GM12878 (cell line): ENCODE data around the gene BLOC1S6. TPM values are rescaled to one million over a fixed set of nuclear protein-coding genes. Genes with fewer than 3 reads are reported as not detected.

Experiments
- BHLHE40 ChIP-seq, 2 experiments: fragments of 450-650 bp in 1 of 2; IDR thresholded peaks; 2 replicates each; pipeline ENCODE4 v1.6.1; 2011 to 2017; ENCODE audit warnings: low read depth in 2 of 2, borderline replicate concordance in 1 of 2, improper control_type of control experiment in 1 of 2, low read length in 1 of 2, mild to moderate bottlenecking in 1 of 2
- BMI1 ChIP-seq: fragments of 450-650 bp; IDR thresholded peaks from 2 replicates; pipeline ENCODE4 v1.6.1; 2016; ENCODE audit warnings: mild to moderate bottlenecking, moderate library complexity, borderline replicate concordance
- BRCA1 ChIP-seq: IDR thresholded peaks from 2 replicates; pipeline ENCODE4 v1.6.1; 2011; ENCODE audit warnings: low read depth, low read length, improper control_type of control experiment
- CHD1 ChIP-seq: IDR thresholded peaks from 2 replicates; pipeline ENCODE4 v1.6.1; 2012; ENCODE audit warnings: low read depth, low read length, improper control_type of control experiment
- CREM ChIP-seq: IDR thresholded peaks from 2 replicates; pipeline ENCODE4 v1.6.1; 2014; ENCODE audit warnings: antibody characterized with exemption, low read depth
- FOS ChIP-seq: IDR thresholded peaks from 3 replicates; pipeline ENCODE4 v1.6.1; 2011; ENCODE audit warnings: borderline replicate concordance; ENCODE audit not compliant: insufficient read length; ENCODE audit errors: extremely low read depth
- FOXM1 ChIP-seq: IDR thresholded peaks from 2 replicates; pipeline ENCODE4 v1.6.1; 2012; ENCODE audit warnings: low read depth, mild to moderate bottlenecking, inconsistent platforms, low read length, moderate library complexity
- HDAC2 ChIP-seq: fragments of 200-600 bp; sonication (generic); IDR thresholded peaks from 2 replicates; pipeline ENCODE4 v1.6.1; 2017
- JUNB ChIP-seq: IDR thresholded peaks from 2 replicates; pipeline ENCODE4 v1.6.1; 2016; ENCODE audit warnings: antibody characterized with exemption, mild to moderate bottlenecking
- NFXL1 ChIP-seq: fragments of 450-650 bp; IDR thresholded peaks from 2 replicates; pipeline ENCODE4 v1.6.1; 2017; ENCODE audit warnings: antibody characterized with exemption, mild to moderate bottlenecking, borderline replicate concordance
- NFYA ChIP-seq: IDR thresholded peaks from 2 replicates; pipeline ENCODE4 v1.6.1; 2011; ENCODE audit warnings: low read depth, mild to moderate bottlenecking, low read length, improper control_type of control experiment, borderline replicate concordance
- NR2C2 ChIP-seq: IDR thresholded peaks from 2 replicates; pipeline ENCODE4 v1.6.1; 2011; ENCODE audit warnings: borderline replicate concordance, low read depth; ENCODE audit not compliant: control insufficient read depth, insufficient read length
- PAX5 ChIP-seq: IDR thresholded peaks from 2 replicates; pipeline ENCODE4 v1.6.1; 2011; ENCODE audit warnings: low read depth, low read length, borderline replicate concordance
- PAX8 ChIP-seq: fragments of 450-650 bp; IDR thresholded peaks from 2 replicates; pipeline ENCODE4 v1.6.1; 2017; ENCODE audit warnings: mild to moderate bottlenecking, moderate library complexity
- POLR2AphosphoS2 ChIP-seq: IDR thresholded peaks from 2 replicates; pipeline ENCODE4 v1.6.1; 2011; ENCODE audit warnings: low read depth, mild to moderate bottlenecking, low read length, improper control_type of control experiment, moderate library complexity
- POU2F2 ChIP-seq: IDR thresholded peaks from 3 replicates; pipeline ENCODE4 v1.6.1; 2011; ENCODE audit warnings: low read depth, mild to moderate bottlenecking, low read length, borderline replicate concordance
- RCOR1 ChIP-seq: conservative IDR thresholded peaks from 2 replicates; pipeline ENCODE4 v1.6.1; 2012; ENCODE audit warnings: low read depth, low read length, improper control_type of control experiment
- SRF ChIP-seq, 2 experiments: IDR thresholded peaks; 2 replicates each; pipeline ENCODE4 v1.6.1; 2011; ENCODE audit warnings: low read depth in 2 of 2, low read length in 2 of 2, mild to moderate bottlenecking in 1 of 2, moderate library complexity in 1 of 2
- TCF12 ChIP-seq: IDR thresholded peaks from 2 replicates; pipeline ENCODE4 v1.6.1; 2011; ENCODE audit warnings: low read depth, mild to moderate bottlenecking, low read length
- TCF3 ChIP-seq: IDR thresholded peaks from 2 replicates; pipeline ENCODE4 v1.6.1; 2012; ENCODE audit warnings: low read depth, mild to moderate bottlenecking, low read length, borderline replicate concordance; ENCODE audit not compliant: insufficient read depth
- YY1 ChIP-seq: IDR thresholded peaks from 2 replicates; pipeline ENCODE4 v1.6.1; 2011; ENCODE audit warnings: low read depth, mild to moderate bottlenecking, low read length
- ZNF207 ChIP-seq: fragments of 450-650 bp; IDR thresholded peaks from 2 replicates; pipeline ENCODE4 v1.6.1; 2014; ENCODE audit warnings: antibody characterized with exemption, mild to moderate bottlenecking, borderline replicate concordance
- ZNF24 ChIP-seq: fragments of 450-650 bp; IDR thresholded peaks from 2 replicates; pipeline ENCODE4 v1.6.1; 2017; ENCODE audit warnings: antibody characterized with exemption, mild to moderate bottlenecking
- polyA plus RNA-seq, 11 experiments: library from polyadenylated mRNA; depleted of rRNA in 4 of 11; unstranded in 6 of 11; stranded (reverse) in 5 of 11; fragments of >200 nt; fragmentation: Nextera tagmentation in 4 of 11; fragmentation: Illumina TruSeq in 1 of 11; extraction: Ambion mirVana in 4 of 11; extraction: Trizol in 1 of 11; gene quantifications; 1 replicate in 1 of 11; 2 replicates in 10 of 11; pipeline versions ENCODE4 v1.2.1 to v1.2.3, GENCODE V29; 2011 to 2016; ENCODE audit warnings: inconsistent platforms in 2 of 11, missing spikeins in 2 of 11, low read depth in 1 of 11
- total RNA-seq, 4 experiments: library from RNA; depleted of rRNA in 3 of 4; stranded (reverse); fragments of >200 nt in 3 of 4; fragmentation: Illumina TruSeq in 1 of 4; extraction: Trizol in 1 of 4; gene quantifications; 2 replicates each; pipeline versions ENCODE4 v1.2.1 to v1.2.3, GENCODE V29; 2013 to 2021
- TF ChIP-seq, protein P1 (sequence below): IDR thresholded peaks from 2 replicates; pipeline ENCODE4 v1.6.1; 2012; ENCODE audit warnings: low read depth, low read length, improper control_type of control experiment
- TF ChIP-seq, protein P2 (sequence below): fragments of 450-650 bp; IDR thresholded peaks from 2 replicates; pipeline ENCODE4 v1.6.1; 2017; ENCODE audit warnings: mild to moderate bottlenecking, moderate library complexity

BLOC1S6 gene
- total and polyA plus RNA-seq, 10 of the 15 experiments (the other 5 are each of a cell fraction or from before 2014, with no cell fraction given), result 13.5 to 48.8 (median 32.7) TPM

GRCh38 chr15:45587095-45587862 is at the start of gene BLOC1S6 (continued):
- no peak for TF ChIP-seq NFXL1
- TF ChIP-seq TCF12, result 0 out of 2 replicates have a peak, but pooled peaks have one; percentile 4
- TF ChIP-seq TCF3, result no peak
- TF ChIP-seq JUNB, result no peak
- no peak for TF ChIP-seq NR2C2
- TF ChIP-seq HDAC2, result no peak
- no peak for TF ChIP-seq CHD1
- TF ChIP-seq, protein P1, sequence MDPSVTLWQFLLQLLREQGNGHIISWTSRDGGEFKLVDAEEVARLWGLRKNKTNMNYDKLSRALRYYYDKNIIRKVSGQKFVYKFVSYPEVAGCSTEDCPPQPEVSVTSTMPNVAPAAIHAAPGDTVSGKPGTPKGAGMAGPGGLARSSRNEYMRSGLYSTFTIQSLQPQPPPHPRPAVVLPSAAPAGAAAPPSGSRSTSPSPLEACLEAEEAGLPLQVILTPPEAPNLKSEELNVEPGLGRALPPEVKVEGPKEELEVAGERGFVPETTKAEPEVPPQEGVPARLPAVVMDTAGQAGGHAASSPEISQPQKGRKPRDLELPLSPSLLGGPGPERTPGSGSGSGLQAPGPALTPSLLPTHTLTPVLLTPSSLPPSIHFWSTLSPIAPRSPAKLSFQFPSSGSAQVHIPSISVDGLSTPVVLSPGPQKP, result peak; percentile 78
- no peak for TF ChIP-seq NFYA
- TF ChIP-seq POU2F2, result peak; percentile 83
- no peak for TF ChIP-seq FOS
- peak; percentile 84 to 91 for TF ChIP-seq BHLHE40 (IDR thresholded peaks at IDR 0.05; ENCODE audit: borderline replicate concordance in 1 of 2, low read depth in 2 of 2, low read length in 1 of 2)
- no peak for TF ChIP-seq ZNF24
- peak; percentile 83 for TF ChIP-seq YY1
- TF ChIP-seq POLR2AphosphoS2, result peak; percentile 92; the same call in 1 of the 2 replicates
- TF ChIP-seq FOXM1, result no peak
- TF ChIP-seq PAX5, result peak; percentile 59
- no peak for TF ChIP-seq PAX8
- peak in 1 of 2 experiments; percentile 71; a peak in 1 of 4 replicates for TF ChIP-seq SRF (IDR thresholded peaks at IDR 0.05; ENCODE audit: low read depth in 2 of 2, low read length in 2 of 2)
- 0 out of 2 replicates have a peak, but pooled peaks have one; percentile 66 for TF ChIP-seq RCOR1
- peak; percentile 43 for TF ChIP-seq ZNF207
- TF ChIP-seq BMI1, result no peak
- TF ChIP-seq CREM, result peak; percentile 97
- TF ChIP-seq BRCA1, result 0 out of 2 replicates have a peak, but pooled peaks have one; percentile 35
- TF ChIP-seq, protein P2, sequence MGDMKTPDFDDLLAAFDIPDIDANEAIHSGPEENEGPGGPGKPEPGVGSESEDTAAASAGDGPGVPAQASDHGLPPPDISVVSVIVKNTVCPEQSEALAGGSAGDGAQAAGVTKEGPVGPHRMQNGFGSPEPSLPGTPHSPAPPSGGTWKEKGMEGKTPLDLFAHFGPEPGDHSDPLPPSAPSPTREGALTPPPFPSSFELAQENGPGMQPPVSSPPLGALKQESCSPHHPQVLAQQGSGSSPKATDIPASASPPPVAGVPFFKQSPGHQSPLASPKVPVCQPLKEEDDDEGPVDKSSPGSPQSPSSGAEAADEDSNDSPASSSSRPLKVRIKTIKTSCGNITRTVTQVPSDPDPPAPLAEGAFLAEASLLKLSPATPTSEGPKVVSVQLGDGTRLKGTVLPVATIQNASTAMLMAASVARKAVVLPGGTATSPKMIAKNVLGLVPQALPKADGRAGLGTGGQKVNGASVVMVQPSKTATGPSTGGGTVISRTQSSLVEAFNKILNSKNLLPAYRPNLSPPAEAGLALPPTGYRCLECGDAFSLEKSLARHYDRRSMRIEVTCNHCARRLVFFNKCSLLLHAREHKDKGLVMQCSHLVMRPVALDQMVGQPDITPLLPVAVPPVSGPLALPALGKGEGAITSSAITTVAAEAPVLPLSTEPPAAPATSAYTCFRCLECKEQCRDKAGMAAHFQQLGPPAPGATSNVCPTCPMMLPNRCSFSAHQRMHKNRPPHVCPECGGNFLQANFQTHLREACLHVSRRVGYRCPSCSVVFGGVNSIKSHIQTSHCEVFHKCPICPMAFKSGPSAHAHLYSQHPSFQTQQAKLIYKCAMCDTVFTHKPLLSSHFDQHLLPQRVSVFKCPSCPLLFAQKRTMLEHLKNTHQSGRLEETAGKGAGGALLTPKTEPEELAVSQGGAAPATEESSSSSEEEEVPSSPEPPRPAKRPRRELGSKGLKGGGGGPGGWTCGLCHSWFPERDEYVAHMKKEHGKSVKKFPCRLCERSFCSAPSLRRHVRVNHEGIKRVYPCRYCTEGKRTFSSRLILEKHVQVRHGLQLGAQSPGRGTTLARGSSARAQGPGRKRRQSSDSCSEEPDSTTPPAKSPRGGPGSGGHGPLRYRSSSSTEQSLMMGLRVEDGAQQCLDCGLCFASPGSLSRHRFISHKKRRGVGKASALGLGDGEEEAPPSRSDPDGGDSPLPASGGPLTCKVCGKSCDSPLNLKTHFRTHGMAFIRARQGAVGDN, result peak; percentile 68
